HG02938 (cell line): ENCODE data around the gene EXOC6.

Experiments
- ATAC-seq: cut with Tn5 transposase; IDR thresholded peaks from one replicate; pipeline ENCODE4 v1.9.1; 2021; ENCODE audit warnings: mild to moderate bottlenecking, moderate library complexity; ENCODE audit not compliant: unreplicated experiment

The EXOC6 gene

GRCh38 chr10:93074597-93075368 is 226.5 kb downstream of the EXOC6 start:
- no peak for ATAC-seq

GRCh38 chr10:93075369-93076221 is 227.3 kb downstream of the EXOC6 start:
- no peak for ATAC-seq

DNA sequence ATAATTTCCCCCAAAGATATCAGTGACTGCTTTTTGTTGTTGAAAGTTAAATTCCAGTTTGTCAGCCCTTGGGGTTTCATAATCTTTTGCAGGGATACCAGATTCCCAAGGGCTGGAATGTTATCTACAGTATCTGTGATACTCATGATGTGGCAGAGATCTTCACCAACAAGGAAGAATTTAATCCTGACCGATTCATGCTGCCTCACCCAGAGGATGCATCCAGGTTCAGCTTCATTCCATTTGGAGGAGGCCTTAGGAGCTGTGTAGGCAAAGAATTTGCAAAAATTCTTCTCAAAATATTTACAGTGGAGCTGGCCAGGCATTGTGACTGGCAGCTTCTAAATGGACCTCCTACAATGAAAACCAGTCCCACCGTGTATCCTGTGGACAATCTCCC is 228.6 kb downstream of the EXOC6 start:
- ATAC-seq = no peak

- ATAC-seq = no peak
Measured at GRCh38 chr10:93077860-93078337, 229.6 kb downstream of the EXOC6 start.

DNA sequence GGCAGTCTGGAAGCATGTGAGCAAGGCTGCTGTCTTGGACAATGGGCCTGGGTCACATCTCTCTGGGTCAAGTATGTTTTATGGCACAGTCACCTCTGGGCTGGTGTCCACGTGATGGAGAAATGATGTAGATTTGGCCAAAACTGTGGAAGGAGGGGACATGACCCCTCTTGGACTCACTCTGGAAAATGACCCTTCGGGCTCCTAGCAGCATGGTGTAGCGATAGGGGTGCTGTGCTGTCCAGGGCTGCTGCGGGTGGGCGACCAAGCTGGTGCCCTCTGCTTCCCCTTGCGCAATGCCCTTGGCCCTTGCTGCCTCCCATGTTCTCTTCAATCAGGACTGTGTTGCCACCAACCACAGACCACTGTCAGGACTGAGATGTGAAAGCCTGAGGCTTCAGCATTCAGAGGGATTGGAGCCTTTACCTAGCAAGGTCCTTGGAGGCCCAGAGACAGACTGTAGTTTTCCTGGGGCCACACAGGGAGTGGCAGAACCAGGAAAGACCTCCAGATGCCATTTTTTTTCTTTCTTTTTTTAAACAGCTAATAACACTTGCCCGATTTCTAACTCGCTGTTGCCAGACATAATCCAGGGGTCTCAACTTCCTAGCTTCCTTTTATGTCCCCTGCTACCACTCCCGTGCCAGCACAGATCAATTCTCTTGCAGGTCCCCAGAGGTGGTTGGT is 231.5 kb downstream of the EXOC6 start:
- no peak for ATAC-seq

GRCh38 chr10:93080350-93081046 is 232.2 kb downstream of the EXOC6 start:
- ATAC-seq = no peak

GRCh38 chr10:93081318-93081717 is 233.0 kb downstream of the EXOC6 start:
- no peak for ATAC-seq

DNA sequence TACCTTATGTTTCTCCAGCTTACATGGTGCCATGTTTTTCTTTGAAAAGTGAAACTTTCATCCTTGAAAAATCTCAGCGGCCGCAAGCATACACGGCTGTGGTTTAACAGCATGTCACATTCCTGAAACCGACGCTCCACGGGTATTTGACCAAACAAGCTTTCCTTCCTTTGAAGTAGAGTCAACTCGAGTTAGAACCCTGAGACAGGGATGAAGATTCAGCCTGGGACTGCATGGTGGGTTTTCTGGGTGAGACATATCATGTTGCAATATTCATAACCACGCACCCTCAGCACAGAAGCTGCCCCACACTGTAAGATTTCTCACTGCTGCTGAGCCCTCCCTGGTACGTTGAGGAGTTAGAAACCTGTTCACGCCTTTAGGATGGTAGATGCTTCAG is 233.5 kb downstream of the EXOC6 start:
- no peak for ATAC-seq

DNA sequence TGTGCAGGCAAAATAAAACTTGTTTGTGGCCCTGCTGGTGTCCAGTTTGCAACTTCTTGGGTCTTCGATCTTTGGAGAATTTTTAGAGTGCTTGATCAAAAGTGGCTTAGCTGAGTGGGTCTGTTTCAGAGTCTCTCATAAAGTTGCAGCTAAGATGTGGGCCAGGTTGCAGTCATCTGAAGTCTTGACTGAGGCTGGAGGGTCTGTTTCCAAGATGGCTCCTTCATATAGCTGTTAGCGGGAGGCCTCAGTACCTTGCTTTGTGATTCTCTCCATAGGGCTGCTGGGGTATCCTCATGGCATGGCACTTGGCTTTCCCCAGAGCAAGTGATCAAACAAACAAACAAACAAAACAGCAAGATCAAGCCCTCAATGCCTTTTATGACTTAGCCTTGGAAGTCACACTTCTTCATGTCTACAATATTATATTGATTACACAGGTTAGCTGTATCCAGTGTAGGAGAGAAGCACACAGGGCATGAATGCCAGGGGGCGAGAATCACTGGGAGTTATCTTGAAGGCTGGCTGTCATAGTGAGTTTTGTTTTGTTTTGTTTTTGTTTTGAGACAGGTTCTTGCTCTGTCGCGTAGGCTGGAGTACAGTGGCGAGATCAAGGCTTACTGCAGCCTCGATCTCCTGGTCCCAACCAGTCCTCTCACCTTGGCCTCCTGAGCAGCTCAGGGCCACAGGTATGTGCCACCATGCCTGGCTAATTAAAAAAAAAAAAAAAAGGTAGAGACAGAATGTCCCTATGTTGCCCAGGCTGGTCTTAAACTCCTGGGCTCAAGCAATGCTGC is 235.6 kb downstream of the EXOC6 start:
- no peak for ATAC-seq

- ATAC-seq = no peak
Measured at GRCh38 chr10:93085272-93085859, 237.0 kb downstream of the EXOC6 start.

DNA sequence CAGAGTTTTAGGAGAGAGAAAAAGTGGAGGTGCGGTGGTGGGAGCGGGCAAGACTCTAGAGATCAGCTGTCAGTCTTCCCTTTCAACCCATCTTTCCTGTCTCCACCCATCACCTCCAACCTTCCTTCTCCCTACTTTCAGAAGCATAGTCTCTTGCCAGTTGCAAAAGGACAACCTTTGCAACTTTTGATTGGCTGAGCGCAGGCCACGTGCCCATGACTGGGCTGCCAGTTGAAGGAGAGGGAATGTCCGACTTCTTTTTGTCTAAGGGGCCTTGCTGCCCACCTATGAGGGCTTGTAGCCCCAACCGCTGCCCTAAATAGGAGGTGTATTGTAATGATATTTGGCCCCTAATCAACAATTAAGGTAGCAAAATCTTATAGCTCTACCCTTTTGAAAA is 238.0 kb downstream of the EXOC6 start:
- ATAC-seq = no peak

DNA sequence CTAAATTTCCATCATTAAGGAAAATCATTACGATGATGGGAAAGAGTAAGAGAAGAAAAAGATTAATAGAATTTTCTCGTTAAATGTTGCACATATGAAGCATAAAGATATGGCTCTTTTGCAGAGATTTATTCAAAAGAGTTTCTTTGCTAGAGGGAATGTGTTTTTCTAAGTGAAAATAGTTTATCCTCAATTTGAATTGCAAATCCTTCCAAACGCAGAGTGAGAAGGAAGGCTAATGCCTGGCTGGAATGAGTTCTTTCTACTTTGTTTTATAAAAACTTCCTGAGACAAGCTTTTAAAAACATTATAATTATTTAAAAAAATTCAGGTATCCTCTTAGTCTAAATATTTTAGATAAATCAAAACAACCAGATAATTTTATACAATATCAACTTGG is 239.5 kb downstream of the EXOC6 start:
- no peak for ATAC-seq

DNA sequence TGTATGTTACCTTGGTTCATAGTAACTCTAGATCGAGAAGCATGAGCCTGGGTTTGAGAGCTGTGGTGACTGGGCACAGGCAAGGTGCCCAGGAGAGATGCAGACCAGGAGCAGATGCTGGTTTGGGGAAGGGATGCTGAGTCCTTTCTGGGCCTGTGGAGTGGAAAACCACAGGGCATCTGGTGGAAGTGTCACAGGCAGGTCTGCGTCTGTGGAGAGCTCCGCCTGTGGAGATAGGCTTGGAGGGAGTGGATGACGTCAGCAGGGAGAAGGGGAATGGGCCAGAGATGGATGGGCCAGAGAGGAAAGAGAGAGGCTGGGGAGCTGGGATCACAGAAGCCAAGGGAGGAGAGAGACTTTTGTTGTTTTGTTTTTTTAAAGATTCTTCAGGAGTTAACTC is 240.1 kb downstream of the EXOC6 start:
- ATAC-seq = no peak

GRCh38 chr10:93090619-93091018 is 242.3 kb downstream of the EXOC6 start:
- no peak for ATAC-seq

DNA sequence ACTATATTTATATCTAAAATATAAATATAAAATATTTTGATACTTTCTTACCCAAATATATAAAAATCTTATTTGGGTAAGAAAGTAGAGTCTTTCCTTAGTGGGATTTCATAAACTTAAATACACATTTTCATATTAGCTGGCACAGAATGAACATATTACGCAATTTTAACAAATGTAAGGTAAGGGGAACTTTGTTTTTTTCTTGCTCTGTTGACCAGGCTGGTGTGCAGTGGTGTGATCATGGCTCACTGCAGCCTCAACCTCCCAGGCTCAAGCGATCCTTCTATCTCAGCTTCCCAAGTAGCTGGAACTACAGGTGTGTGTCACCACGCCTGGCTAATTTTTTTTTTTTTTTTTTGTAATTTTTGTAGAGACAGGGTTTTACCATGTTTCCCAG is 243.6 kb downstream of the EXOC6 start:
- ATAC-seq = no peak

DNA sequence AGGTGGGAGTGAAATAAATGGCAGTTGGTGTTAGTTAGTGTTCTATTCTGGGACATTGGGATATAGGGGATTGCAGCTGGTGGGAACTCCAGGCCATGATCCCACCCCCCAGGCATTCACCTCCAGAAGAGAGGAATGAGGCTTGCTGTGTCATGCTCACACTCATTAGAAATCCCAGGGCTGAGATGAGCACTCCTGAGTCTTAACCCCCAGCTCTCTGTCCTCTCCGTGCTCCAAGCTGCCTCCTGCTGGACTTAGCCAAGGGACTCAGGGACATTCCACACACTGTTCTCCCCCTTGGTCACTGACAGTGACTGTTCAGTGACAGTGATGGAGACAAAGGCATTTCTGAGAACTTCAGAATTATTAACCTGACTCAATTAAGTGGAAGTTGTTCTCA is 246.9 kb downstream of the EXOC6 start:
- ATAC-seq = no peak

DNA sequence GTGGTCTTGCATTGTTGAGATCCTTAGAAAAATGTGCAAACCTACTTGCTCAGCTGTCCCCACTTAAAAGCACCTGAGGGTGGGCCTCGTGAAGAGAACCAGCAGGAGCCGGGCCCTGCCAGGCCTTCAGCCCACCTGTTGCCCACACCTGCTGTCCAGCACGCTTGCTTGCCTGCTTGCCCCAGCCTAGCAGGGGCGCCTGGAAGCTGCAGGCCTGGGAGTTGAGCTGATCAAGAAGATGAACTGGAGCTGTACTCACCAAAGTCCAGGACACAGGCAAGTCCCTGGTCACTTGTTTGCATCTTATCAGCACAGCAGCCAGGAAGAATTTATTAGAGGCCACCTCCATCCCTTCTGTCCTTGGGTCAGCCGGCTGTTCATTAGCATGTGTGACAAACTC is 248.6 kb downstream of the EXOC6 start:
- ATAC-seq = no peak

DNA sequence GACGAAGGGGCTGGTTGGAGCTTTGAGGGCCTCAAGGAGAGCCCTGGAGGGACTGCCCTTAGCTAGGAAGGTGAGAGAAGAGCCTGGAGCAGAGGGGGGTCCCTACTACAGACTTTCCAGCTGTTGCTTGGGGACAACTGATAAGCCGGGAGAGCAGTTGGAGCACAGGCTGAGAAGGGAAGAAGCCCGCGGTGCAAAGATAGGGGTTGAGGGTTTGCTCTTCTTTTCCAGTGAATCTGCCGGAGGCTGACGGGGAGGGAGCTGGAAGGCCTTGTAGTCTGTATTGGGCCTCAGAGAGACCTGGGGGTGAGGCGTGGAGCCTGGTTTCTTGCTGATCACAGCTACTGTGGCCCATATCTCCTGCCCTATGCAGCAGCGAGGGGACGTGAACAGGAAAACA is 249.1 kb downstream of the EXOC6 start:
- ATAC-seq = no peak

- no peak for ATAC-seq
Measured at GRCh38 chr10:93098816-93099215, 250.5 kb downstream of the EXOC6 start.

- ATAC-seq = no peak
Measured at GRCh38 chr10:93099670-93100069, 251.3 kb downstream of the EXOC6 start.
